NB4 (cell line): ENCODE data around the gene MYO7A.

Experiments
- CTCF ChIP-seq: IDR thresholded peaks from one replicate; pipeline ENCODE4 v1.5.1; 2012; ENCODE audit warnings: low read depth, low read length
- POLR2A ChIP-seq: IDR thresholded peaks from 2 replicates; pipeline ENCODE4 v1.6.1; 2011; ENCODE audit warnings: mild to moderate bottlenecking; ENCODE audit not compliant: insufficient read length; ENCODE audit errors: extremely low read depth

- TF ChIP-seq CTCF (no peak), POLR2A (no peak)
Measured at GRCh38 chr11:77153276-77154185, 25.5 kb downstream of the MYO7A start.
